Thoracic aorta (tissue), 2 donors: ENCODE data around the gene EPB41. TPM values are rescaled to one million over a fixed set of nuclear protein-coding genes. Genes with fewer than 3 reads are reported as not detected.
"Not testable (repeated sequence)": the region's sequence is repeated elsewhere in the genome, so short reads cannot be mapped to it uniquely, and the experiment has no call there.

Experiments
- ATAC-seq: fragments of 150-250 bp; one replicate; pipeline ENCODE4 v1.8.0; 2017; ENCODE audit warnings: low read depth; ENCODE audit not compliant: insufficient number of reproducible peaks, low FRiP score
- DNase-seq: peaks from one replicate; pipeline ENCODE4 v3.0.0-alpha.2; 2020; ENCODE audit warnings: low spot score
- H3K27ac ChIP-seq, 2 donors: fragments of 200-600 bp; sonication (generic); 1 replicate in 1 of 2; 2 replicates in 1 of 2; pipeline ENCODE4 v1.5.1; 2016; ENCODE audit warnings: mild to moderate bottlenecking in 2 of 2, moderate library complexity in 2 of 2
- H3K27me3 ChIP-seq: fragments of 200-600 bp; sonication (generic); replicated peaks from 2 replicates; pipeline ENCODE4 v1.6.0; 2016; ENCODE audit warnings: mild to moderate bottlenecking; ENCODE audit not compliant: insufficient read depth
- H3K36me3 ChIP-seq: fragments of 200-600 bp; sonication (generic); one replicate; pipeline ENCODE4 v1.5.1; 2016
- H3K4me1 ChIP-seq, 2 donors: fragments of 200-600 bp; sonication (generic); 1 replicate in 1 of 2; 2 replicates in 1 of 2; pipeline versions ENCODE4 v1.5.1 to v1.6.0; 2016; ENCODE audit warnings: low read depth in 2 of 2, mild to moderate bottlenecking in 1 of 2; ENCODE audit not compliant: control insufficient read depth in 1 of 2
- H3K4me3 ChIP-seq: fragments of 200-600 bp; sonication (generic); 2 replicates; pipeline ENCODE4 v1.5.1; 2016; ENCODE audit warnings: mild to moderate bottlenecking
- H3K9me3 ChIP-seq: fragments of 200-600 bp; sonication (generic); 2 replicates; pipeline ENCODE4 v1.5.1; 2016
- total RNA-seq, 2 donors: library from RNA; depleted of rRNA; stranded (reverse); fragments of >200 nt; gene quantifications; one replicate each; pipeline versions ENCODE4 v1.1.0 to v1.2.3, GENCODE V29; 2016
- TF ChIP-seq, protein P1 (sequence below): fragments of 200-600 bp; sonication (generic); IDR thresholded peaks from one replicate; pipeline ENCODE4 v1.5.1; 2019; ENCODE audit warnings: antibody characterized with exemption

The EPB41 gene
- total RNA-seq, 2 donors from 2014 or later: 26.7 to 37.8 TPM

DNA sequence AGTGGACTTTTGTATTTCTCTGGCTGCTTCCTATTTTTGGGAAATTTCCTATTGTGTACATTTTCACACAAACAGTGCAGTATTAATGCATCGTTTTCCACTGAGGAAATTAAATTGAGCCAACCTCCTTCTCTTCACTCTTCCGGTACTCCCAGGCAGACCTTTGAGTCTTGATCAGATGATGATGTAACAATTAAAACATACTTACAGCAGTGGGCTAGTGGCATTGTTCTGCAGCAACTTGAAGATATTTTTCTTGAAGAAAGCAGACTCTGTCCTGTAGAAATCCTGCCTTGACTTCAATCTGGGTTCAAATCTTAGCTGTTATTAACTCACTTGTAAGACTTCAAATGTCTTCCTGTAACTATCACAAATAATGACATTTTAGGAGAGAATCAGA is 228.3 kb downstream of the EPB41 start:
- ATAC-seq (no peak), DNase-seq (no peak)
- Histone ChIP-seq H3K27ac (no peak overlapping the region), H3K27me3 (no peaks in the 10 kb centered on the region), H3K4me1 (no peaks in the 10 kb centered on the region), H3K9me3 (no peaks in the 10 kb centered on the region), H3K4me3 (no peak overlapping the region), H3K36me3 (peaks cover 14% of the 10 kb centered on the region)
- TF ChIP-seq, protein P1, sequence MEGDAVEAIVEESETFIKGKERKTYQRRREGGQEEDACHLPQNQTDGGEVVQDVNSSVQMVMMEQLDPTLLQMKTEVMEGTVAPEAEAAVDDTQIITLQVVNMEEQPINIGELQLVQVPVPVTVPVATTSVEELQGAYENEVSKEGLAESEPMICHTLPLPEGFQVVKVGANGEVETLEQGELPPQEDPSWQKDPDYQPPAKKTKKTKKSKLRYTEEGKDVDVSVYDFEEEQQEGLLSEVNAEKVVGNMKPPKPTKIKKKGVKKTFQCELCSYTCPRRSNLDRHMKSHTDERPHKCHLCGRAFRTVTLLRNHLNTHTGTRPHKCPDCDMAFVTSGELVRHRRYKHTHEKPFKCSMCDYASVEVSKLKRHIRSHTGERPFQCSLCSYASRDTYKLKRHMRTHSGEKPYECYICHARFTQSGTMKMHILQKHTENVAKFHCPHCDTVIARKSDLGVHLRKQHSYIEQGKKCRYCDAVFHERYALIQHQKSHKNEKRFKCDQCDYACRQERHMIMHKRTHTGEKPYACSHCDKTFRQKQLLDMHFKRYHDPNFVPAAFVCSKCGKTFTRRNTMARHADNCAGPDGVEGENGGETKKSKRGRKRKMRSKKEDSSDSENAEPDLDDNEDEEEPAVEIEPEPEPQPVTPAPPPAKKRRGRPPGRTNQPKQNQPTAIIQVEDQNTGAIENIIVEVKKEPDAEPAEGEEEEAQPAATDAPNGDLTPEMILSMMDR: no peak

DNA sequence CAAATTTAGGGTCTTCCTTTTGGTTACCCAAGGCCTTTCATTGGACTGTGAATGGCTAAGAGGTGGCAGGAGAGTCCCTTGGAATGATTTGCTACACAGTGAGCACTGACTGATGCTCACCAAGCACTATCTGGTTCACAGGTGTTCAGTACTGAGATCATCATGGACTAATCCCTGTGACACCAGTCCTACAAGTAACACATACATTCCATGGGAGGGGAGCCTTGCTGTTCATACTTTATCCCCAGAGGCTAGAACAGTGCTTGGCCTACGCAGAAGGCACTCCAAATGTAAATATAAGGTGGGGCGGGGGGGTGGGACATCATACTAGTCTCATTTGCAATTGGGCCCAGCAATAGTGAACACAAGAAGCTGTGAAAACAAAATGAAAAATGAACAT is 229.8 kb downstream of the EPB41 start:
- DNase-seq (no peak), ATAC-seq (no peak)
- no peaks in the 10 kb centered on the region for H3K9me3 ChIP-seq
- H3K27me3 ChIP-seq: no peaks in the 10 kb centered on the region
- TF ChIP-seq, protein P1: no peak
- no peak overlapping the region for H3K4me3 ChIP-seq
- H3K4me1 ChIP-seq: no peaks in the 10 kb centered on the region
- no peak overlapping the region for H3K27ac ChIP-seq
- peaks cover 28% of the 10 kb centered on the region for H3K36me3 ChIP-seq

DNA sequence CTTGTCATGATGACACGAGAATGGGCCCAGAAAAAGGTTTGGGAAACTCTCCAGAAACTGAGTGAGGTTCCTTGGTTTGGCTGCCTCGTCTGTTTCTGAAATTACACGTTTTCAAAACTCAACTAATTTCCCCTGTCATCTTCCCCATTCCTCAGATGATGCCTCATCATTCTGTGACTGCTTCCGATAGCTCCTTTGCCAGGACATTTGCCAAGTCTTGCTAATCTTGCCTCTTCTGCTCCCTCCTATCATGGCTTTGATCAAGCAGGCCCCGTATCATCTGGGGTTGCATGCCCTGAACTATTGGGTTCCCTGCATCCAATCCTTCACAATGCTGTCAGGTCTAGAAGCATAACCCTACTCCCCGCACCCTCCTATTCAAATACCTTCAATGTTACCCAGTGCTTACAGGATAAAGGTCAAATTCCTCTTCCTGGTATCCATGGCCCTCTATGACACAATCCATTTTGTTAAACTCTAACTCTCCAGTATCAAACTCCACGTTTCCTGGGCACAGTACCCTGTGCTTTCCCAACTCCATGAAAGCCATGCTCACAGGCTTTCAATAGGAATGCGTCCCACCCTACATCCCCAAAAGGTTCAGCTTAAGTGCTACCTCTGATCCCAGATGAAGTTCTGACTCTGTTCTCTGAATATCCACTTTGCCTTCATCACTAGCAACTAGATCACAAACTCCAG is 231.5 kb downstream of the EPB41 start:
- peaks cover 43% of the 10 kb centered on the region for H3K36me3 ChIP-seq
- no peak for DNase-seq
- H3K27ac ChIP-seq: no peak overlapping the region
- no peaks in the 10 kb centered on the region for H3K9me3 ChIP-seq
- ATAC-seq: no peak
- TF ChIP-seq, protein P1: no peak
- H3K27me3 ChIP-seq: no peaks in the 10 kb centered on the region
- no peak overlapping the region for H3K4me3 ChIP-seq
- H3K4me1 ChIP-seq: no peaks in the 10 kb centered on the region

DNA sequence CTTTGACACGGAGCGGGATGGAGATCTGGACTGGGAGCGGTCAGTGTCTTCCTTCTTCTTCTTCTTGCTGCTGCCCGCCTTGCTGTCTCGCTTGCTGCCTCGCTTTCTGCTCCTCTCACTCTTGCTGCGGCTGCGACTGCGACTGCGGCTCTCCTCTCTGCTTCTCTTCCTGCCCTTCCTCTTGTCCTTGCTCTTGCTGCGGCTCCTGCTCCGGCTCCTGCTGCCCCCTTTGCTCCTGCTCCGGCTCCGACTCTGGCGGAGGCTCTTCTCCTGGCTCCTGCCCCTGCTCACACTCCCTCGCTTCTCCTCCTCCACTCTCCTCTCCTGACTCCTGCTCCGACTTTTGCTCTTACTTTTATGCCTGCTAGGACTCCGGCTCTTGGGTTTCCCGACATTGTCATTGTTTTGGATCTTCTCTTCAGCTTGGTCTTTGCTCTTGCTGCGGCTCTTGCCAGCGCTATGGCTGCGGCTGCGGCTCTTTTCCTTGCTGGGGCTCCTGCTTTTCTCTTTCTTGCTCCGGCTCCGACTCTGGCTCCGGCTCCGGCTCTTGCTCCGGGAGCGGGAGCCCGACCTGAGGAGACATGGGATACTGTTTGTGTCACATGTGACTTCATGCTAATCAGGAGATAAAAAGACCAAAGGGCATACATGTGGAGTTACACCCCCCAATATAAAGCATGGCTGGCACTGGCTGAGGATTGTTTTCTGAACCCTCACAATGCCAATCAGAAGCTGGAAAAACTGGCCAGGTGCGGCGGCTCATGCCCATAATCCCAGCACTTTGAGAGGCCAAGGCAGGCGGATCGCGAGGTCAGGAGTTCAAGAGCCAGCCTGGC is 234.5 kb downstream of the EPB41 start:
- no peak for ATAC-seq
- no peak for DNase-seq
- H3K36me3 ChIP-seq: peaks cover 71% of the 10 kb centered on the region
- no peak overlapping the region for H3K27ac ChIP-seq
- H3K4me1 ChIP-seq: no peaks in the 10 kb centered on the region
- H3K27me3 ChIP-seq: no peaks in the 10 kb centered on the region
- no peak overlapping the region for H3K4me3 ChIP-seq
- TF ChIP-seq, protein P1: no peak
- H3K9me3 ChIP-seq: no peaks in the 10 kb centered on the region

DNA sequence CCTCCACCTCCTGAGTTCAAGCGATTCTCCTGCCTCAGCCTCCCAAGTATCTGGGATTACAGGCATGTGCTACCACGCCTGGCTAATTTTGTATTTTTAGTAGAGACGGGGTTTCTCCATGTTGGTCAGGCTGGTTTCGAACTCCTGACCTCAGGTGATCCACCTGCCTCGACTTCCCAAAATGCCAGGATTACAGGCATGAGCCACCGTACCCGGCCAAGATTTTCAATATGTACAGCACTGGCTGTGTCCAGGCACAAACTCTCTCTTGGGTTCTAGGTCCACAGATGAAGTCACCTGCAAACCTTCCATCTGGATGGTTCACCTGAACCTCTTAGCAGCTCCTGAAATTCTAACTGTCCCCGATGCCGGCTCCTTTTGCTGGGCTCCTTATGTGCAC is 236.0 kb downstream of the EPB41 start:
- peaks cover 73% of the 10 kb centered on the region for H3K36me3 ChIP-seq
- not testable (repeated sequence) for H3K9me3 ChIP-seq, ATAC-seq, H3K4me1 ChIP-seq, H3K27me3 ChIP-seq, DNase-seq, H3K4me3 ChIP-seq, H3K27ac ChIP-seq
